Germinal center (tissue), 1 donor: ENCODE results near the gene PRELID3B.

Experiments used
- DNase-seq: peaks from one replicate; pipeline ENCODE4 v3.0.0; 2012; ENCODE audit warnings: mixed read lengths, low spot score

PRELID3B gene

GRCh38 chr20:58994390-58995159 is 48.0 kb downstream of the PRELID3B start:
- DNase-seq, result no peak

DNA sequence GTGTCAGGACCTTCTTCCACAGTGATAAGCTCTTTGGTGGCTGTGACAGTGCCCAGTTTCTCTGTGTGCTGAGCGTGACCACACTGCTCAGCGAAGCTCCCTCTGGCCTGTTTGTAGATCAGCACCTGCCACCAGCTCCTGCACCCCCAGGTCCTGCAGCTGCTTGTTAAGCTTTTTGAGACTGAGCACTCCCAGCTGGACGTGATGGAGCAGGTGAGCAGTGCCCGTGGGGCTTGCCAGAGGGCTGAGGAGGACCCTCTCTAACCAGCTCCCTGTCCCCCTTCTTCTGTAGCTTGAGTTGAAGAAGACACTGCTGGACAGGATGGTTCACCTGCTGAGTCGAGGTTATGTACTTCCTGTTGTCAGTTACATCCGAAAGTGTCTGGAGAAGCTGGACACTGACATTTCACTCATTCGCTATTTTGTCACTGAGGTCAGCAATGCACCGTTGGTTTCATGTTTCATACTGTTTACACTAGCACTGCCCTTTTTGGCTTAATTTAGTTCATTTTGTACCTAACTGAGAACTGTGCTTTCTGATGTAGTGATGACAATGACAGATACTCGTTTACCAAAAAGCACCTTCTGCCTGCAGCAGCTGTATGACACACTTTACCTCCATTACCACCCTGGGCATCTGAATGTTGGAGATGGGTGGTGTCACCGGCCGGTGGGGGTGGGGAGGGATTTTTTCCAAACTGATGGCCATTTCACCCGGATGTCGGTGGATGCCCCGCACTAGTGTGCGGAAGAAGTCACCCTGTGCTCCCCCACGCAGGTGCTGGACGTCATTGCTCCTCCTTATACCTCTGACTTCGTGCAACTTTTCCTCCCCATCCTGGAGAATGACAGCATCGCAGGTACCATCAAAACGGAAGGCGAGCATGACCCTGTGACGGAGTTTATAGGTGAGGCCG is 49.0 kb downstream of the PRELID3B start:
- no peak for DNase-seq

DNA sequence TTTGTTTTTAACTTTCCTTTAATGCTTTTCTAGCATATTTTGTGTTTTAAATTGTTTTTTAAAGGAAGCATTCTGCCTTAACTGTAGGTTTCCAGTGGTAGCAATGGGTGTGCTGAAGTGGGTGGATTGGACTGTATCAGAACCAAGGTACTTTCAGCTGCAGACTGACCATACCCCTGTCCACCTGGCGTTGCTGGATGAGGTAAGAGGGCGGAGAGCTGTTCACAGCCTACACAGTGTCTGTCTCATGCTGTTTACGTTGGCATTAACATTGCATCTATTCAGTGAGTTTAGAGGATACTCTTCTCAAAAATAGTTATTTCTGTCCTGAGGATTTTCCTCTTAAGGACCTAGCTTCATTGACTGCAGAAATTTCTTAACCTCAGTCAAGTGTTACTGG is 49.7 kb downstream of the PRELID3B start:
- DNase-seq, result no peak

GRCh38 chr20:58991715-58992114 is 50.9 kb downstream of the PRELID3B start:
- no peak for DNase-seq

DNA sequence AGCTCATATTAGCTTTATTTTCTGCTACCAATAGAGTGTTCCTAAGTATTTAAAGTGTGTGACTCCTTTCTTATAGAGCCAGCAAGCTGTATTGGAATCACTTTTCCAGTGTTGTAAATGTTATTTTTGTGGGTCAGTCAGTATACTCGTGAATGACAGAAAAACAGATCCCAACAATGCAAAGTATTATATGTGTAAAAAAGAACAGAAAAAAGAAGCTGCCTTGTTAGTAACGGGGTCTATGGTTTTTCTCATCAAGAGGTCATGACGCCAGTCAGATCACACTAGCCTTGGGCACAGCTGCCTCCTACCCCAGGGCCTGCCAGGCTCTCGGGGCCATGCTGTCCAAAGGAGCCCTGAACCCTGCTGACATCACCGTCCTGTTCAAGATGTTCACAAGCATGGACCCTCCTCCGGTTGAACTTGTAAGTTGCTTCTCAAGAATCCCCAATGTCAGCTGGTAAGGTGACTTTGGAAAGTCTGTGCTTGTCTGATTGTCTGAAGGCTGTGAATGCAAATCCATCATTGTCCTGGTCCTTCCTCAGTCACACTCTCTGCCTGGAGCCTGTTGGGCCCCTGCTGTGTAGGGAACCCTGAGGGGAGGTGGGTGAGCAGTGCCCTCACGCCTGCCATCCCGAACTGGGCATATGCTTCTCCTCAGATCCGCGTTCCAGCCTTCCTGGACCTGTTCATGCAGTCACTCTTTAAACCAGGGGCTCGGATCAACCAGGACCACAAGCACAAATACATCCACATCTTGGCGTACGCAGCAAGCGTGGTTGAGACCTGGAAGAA is 51.7 kb downstream of the PRELID3B start:
- DNase-seq, result no peak

DNA sequence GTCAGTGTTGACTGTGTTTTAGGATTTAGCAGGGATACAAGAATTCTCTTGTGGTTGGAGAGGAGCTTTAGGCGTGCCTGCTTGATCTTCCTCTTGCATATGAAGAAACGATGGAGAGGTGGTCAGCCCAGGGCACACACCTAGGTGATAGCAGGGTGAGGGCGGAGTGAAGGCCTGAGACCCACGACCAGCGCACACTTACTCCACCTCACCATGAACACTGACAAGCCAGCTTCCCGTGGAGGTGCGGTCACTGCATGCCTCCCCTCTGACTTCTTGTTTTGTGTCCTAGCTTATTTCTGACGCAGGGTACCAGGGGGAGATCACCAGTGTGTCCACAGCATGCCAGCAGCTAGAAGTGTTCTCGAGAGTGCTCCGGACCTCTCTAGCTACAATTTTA is 53.4 kb downstream of the PRELID3B start:
- no peak for DNase-seq

DNA sequence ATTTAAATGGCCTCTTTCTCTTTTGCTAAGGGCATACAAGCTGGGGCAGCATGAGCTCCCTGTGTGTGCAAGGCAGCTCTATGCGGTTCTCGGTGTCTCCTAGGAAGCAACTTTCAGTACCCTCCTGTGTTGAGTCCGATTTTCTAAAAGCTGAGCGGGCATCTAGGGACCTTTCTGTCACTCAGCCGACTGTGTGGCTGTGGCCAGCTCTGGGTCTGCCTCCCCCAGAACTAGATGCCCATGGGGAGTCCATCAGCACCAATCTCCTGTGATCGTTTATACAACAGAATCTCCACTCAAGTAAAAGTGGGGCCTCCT is 54.1 kb downstream of the PRELID3B start:
- no peak for DNase-seq

- DNase-seq, result no peak
These were observed 54.6 kb downstream of the PRELID3B start for GRCh38 chr20:58987790-58988564.

GRCh38 chr20:58986968-58987517 is 55.5 kb downstream of the PRELID3B start:
- no peak for DNase-seq

- no peak for DNase-seq
These were observed 56.2 kb downstream of the PRELID3B start for GRCh38 chr20:58986286-58986967.

GRCh38 chr20:58985656-58986055 is 56.9 kb downstream of the PRELID3B start:
- no peak for DNase-seq

GRCh38 chr20:58984691-58985090 is 57.9 kb downstream of the PRELID3B start:
- DNase-seq, result no peak
